GM19351 (cell line): Measurements from ENCODE around the gene UBE2S.
"Not testable (repeated sequence)": the region's sequence is repeated elsewhere in the genome, so short reads cannot be mapped to it uniquely, and the experiment has no call there.

Experiments used
- ATAC-seq: cut with Tn5 transposase; IDR thresholded peaks from one replicate; pipeline ENCODE4 v1.9.1; 2021; ENCODE audit warnings: mild to moderate bottlenecking, moderate library complexity; ENCODE audit not compliant: unreplicated experiment

UBE2S gene

GRCh38 chr19:55407550-55407799 is at the start of gene UBE2S:
TSS of gene UBE2S (minus strand) at chr19:55407788. CDS start at chr19:55407589, 199 bp downstream.
- not testable (repeated sequence) for ATAC-seq

- no peak for ATAC-seq
These were observed 48.8 kb upstream of the UBE2S start for GRCh38 chr19:55456347-55456746.

GRCh38 chr19:55455576-55456235 is 48.1 kb upstream of the UBE2S start:
- ATAC-seq = no peak

- no peak for ATAC-seq
These were observed 47.2 kb upstream of the UBE2S start for GRCh38 chr19:55454787-55455243.

- ATAC-seq = no peak
These were observed 46.1 kb upstream of the UBE2S start for GRCh38 chr19:55453511-55454260.

- ATAC-seq = no peak
These were observed 45.3 kb upstream of the UBE2S start for GRCh38 chr19:55452749-55453346.

- ATAC-seq = no peak
These were observed 44.6 kb upstream of the UBE2S start for GRCh38 chr19:55451965-55452748.

- ATAC-seq = no peak
These were observed 43.8 kb upstream of the UBE2S start for GRCh38 chr19:55451163-55451964.

- ATAC-seq = no peak
These were observed 41.9 kb upstream of the UBE2S start for GRCh38 chr19:55449469-55449868.

GRCh38 chr19:55448175-55448490 is 40.5 kb upstream of the UBE2S start:
- ATAC-seq = not testable (repeated sequence)

- ATAC-seq = no peak
These were observed 40.0 kb upstream of the UBE2S start for GRCh38 chr19:55447421-55448174.

GRCh38 chr19:55446060-55446459 is 38.5 kb upstream of the UBE2S start:
- no peak for ATAC-seq

- ATAC-seq = no peak
These were observed 37.1 kb upstream of the UBE2S start for GRCh38 chr19:55444646-55445045.

GRCh38 chr19:55443824-55444480 is 36.4 kb upstream of the UBE2S start:
- no peak for ATAC-seq

- ATAC-seq = no peak
These were observed 35.6 kb upstream of the UBE2S start, which contains the start of gene SHISA7 for GRCh38 chr19:55443045-55443823. TSS of gene SHISA7 (minus strand) at chr19:55443300. CDS start at chr19:55442863, 437 bp downstream.

GRCh38 chr19:55442372-55442961 is 34.9 kb upstream of the UBE2S start:
- no peak for ATAC-seq

GRCh38 chr19:55441692-55442321 is 34.2 kb upstream of the UBE2S start:
- ATAC-seq = no peak

GRCh38 chr19:55441319-55441691 is 33.7 kb upstream of the UBE2S start:
- no peak for ATAC-seq
